ENCODE results near the gene BFSP1.

Gene BFSP1

GRCh38 chr20:17449031-17449430, 82.1 kb downstream of the BFSP1 start (continued):
- TF ChIP-seq CSRNP3 (CRISPR knock-in tag; IDR thresholded peaks at IDR 0.05) (no peak), ZNF8 (CRISPR knock-in tag; IDR thresholded peaks at IDR 0.05) (no peak)

- no peak for ATAC-seq
- TF ChIP-seq PATZ1 (CRISPR knock-in tag; IDR thresholded peaks at IDR 0.05; ENCODE audit: borderline replicate concordance) = no peak
- no peak for TF ChIP-seq ZFP3 (CRISPR knock-in tag; IDR thresholded peaks at IDR 0.05)
- no peak for TF ChIP-seq ZC3H10 (CRISPR knock-in tag; IDR thresholded peaks at IDR 0.05)
- TF ChIP-seq ZNF70 (CRISPR knock-in tag; IDR thresholded peaks at IDR 0.05) = no peak
- TF ChIP-seq CREB5 (CRISPR knock-in tag; IDR thresholded peaks at IDR 0.05; ENCODE audit: low read depth) = no peak
- no peak for TF ChIP-seq CSDC2 (CRISPR knock-in tag; IDR thresholded peaks at IDR 0.05)
- no peak for TF ChIP-seq ZNF8 (CRISPR knock-in tag; IDR thresholded peaks at IDR 0.05)
- TF ChIP-seq TSHZ2 (CRISPR knock-in tag; IDR thresholded peaks at IDR 0.05) = no peak
- no peak for TF ChIP-seq ZNF565 (CRISPR knock-in tag; conservative IDR thresholded peaks at IDR 0.05; ENCODE audit: low read depth)
- no peak for TF ChIP-seq TOX (CRISPR knock-in tag; IDR thresholded peaks at IDR 0.05; ENCODE audit: borderline replicate concordance)
Observed at GRCh38 chr20:17448071-17448470, 83.1 kb downstream of the BFSP1 start.

GRCh38 chr20:17446171-17446570, 85.0 kb downstream of the BFSP1 start:
- ATAC-seq = no peak
- TF ChIP-seq ISL1 (CRISPR knock-in tag; IDR thresholded peaks at IDR 0.05) = no peak
- TF ChIP-seq ZFP30 (CRISPR knock-in tag; IDR thresholded peaks at IDR 0.05) = no peak
- no peak for TF ChIP-seq PATZ1 (CRISPR knock-in tag; IDR thresholded peaks at IDR 0.05; ENCODE audit: borderline replicate concordance)
- no peak for TF ChIP-seq ESRRG (CRISPR knock-in tag; IDR thresholded peaks at IDR 0.05)
- TF ChIP-seq ZNF565 (CRISPR knock-in tag; conservative IDR thresholded peaks at IDR 0.05; ENCODE audit: low read depth) = no peak
- no peak for TF ChIP-seq CSRNP3 (CRISPR knock-in tag; IDR thresholded peaks at IDR 0.05)
- TF ChIP-seq SNAI2 (CRISPR knock-in tag; IDR thresholded peaks at IDR 0.05) = no peak
- no peak for TF ChIP-seq GLIS3 (CRISPR knock-in tag; IDR thresholded peaks at IDR 0.05)
- TF ChIP-seq POU6F1 (CRISPR knock-in tag; IDR thresholded peaks at IDR 0.05; ENCODE audit: borderline replicate concordance, low read depth) = no peak
- TF ChIP-seq ZNF8 (CRISPR knock-in tag; IDR thresholded peaks at IDR 0.05) = no peak
- TF ChIP-seq ZC3H10 (CRISPR knock-in tag; IDR thresholded peaks at IDR 0.05) = no peak
- TF ChIP-seq OSR1 (CRISPR knock-in tag; IDR thresholded peaks at IDR 0.05) = no peak
- TF ChIP-seq TCF4 (CRISPR knock-in tag; IDR thresholded peaks at IDR 0.05; ENCODE audit: borderline replicate concordance) = no peak
- TF ChIP-seq ARNTL (CRISPR knock-in tag; IDR thresholded peaks at IDR 0.05; ENCODE audit: borderline replicate concordance, low read depth) = no peak
- no peak for TF ChIP-seq PPARA (CRISPR knock-in tag; IDR thresholded peaks at IDR 0.05; ENCODE audit: borderline replicate concordance)

All from SK-N-SH treated with all-trans-retinoic acid at 6 μM for 48 hours (cell line).